ENCODE measurements around the gene TJP1. TPM values are rescaled to one million over a fixed set of nuclear protein-coding genes. Genes with fewer than 3 reads are reported as not detected.
"Not testable (repeated sequence)": the region's sequence is repeated elsewhere in the genome, so short reads cannot be mapped to it uniquely, and the experiment has no call there.

Gene TJP1
- total RNA-seq, 2 experiments from 2014 or later = not detected

GRCh38 chr15:29759596-29759995, 62.7 kb downstream of the TJP1 start:
- H3K36me3 Mint-ChIP-seq (ENCODE audit: low read depth) = no peaks in the 10 kb centered on the region
- no peak for ATAC-seq
- H3K9me3 Mint-ChIP-seq = no peaks in the 10 kb centered on the region
- no peak overlapping the region for H3K4me3 Mint-ChIP-seq
- no peak for DNase-seq
- no peak overlapping the region for H3K27ac Mint-ChIP-seq
- intact Hi-C loops (cut with micrococcal nuclease) = no loop called here
- peaks cover 6% of the 10 kb centered on the region for H3K27me3 Mint-ChIP-seq
- no peak for TF ChIP-seq CTCF (IDR thresholded peaks at IDR 0.05)
- ChIA-PET CTCF (no interaction called here), POLR2A (no interaction called here)
- H3K4me1 Mint-ChIP-seq (ENCODE audit: low read depth) = no peaks in the 10 kb centered on the region

GRCh38 chr15:29756358-29757267, 65.7 kb downstream of the TJP1 start:
- ChIA-PET CTCF (no interaction called here), POLR2A (no interaction called here)
- H3K4me3 Mint-ChIP-seq = no peak overlapping the region
- H3K9me3 Mint-ChIP-seq = no peaks in the 10 kb centered on the region
- intact Hi-C loops (cut with micrococcal nuclease) = no loop called here
- H3K4me1 Mint-ChIP-seq (ENCODE audit: low read depth) = no peaks in the 10 kb centered on the region
- ATAC-seq = no peak
- H3K27ac Mint-ChIP-seq = no peak overlapping the region
- TF ChIP-seq CTCF (IDR thresholded peaks at IDR 0.05) = no peak
- peaks cover 1% of the 10 kb centered on the region for H3K27me3 Mint-ChIP-seq
- no peak for DNase-seq
- H3K36me3 Mint-ChIP-seq (ENCODE audit: low read depth) = no peaks in the 10 kb centered on the region

- intact Hi-C loops (cut with micrococcal nuclease) = loop anchor here (5.0 kb wide), 1 partner anchor 173 kb away; no protein-coding TSS in a partner anchor
- H3K9me3 Mint-ChIP-seq; POLR2A ChIA-PET; DNase-seq; ATAC-seq; H3K4me1 Mint-ChIP-seq (ENCODE audit: low read depth); H3K36me3 Mint-ChIP-seq (ENCODE audit: low read depth); H3K4me3 Mint-ChIP-seq; CTCF ChIA-PET; H3K27ac Mint-ChIP-seq; H3K27me3 Mint-ChIP-seq: not testable (repeated sequence)
Observed at GRCh38 chr15:29754009-29754408, 68.3 kb downstream of the TJP1 start.

GRCh38 chr15:29753506-29753905, 68.8 kb downstream of the TJP1 start:
- Mint-ChIP-seq H3K4me3 (no peak overlapping the region), H3K36me3 (ENCODE audit: low read depth) (no peaks in the 10 kb centered on the region), H3K27me3 (peaks cover 5% of the 10 kb centered on the region), H3K9me3 (no peaks in the 10 kb centered on the region), H3K4me1 (ENCODE audit: low read depth) (no peaks in the 10 kb centered on the region), H3K27ac (no peak overlapping the region)
- no peak for TF ChIP-seq CTCF (IDR thresholded peaks at IDR 0.05)
- POLR2A ChIA-PET = no interaction called here
- ATAC-seq (no peak), DNase-seq (no peak)
- intact Hi-C loops (cut with micrococcal nuclease) = loop anchor here (5.0 kb wide), 1 partner anchor 174 kb away; no protein-coding TSS in a partner anchor
- CTCF ChIA-PET = no interaction called here

- Mint-ChIP-seq H3K27ac (no peak overlapping the region), H3K36me3 (ENCODE audit: low read depth) (no peaks in the 10 kb centered on the region), H3K9me3 (no peaks in the 10 kb centered on the region), H3K27me3 (peaks cover 8% of the 10 kb centered on the region), H3K4me1 (ENCODE audit: low read depth) (no peaks in the 10 kb centered on the region), H3K4me3 (no peak overlapping the region)
- DNase-seq = no peak
- ChIA-PET CTCF (no interaction called here), POLR2A (no interaction called here)
- no peak for TF ChIP-seq CTCF (IDR thresholded peaks at IDR 0.05)
- intact Hi-C loops (cut with micrococcal nuclease) = loop anchor here (5.0 kb wide), 1 partner anchor 177 kb away; no protein-coding TSS in a partner anchor
- no peak for ATAC-seq
Observed at GRCh38 chr15:29750754-29751153, 71.5 kb downstream of the TJP1 start.
